GM19239 (cell line): ENCODE data around the gene TSKU.
"Not testable (repeated sequence)": the region's sequence is repeated elsewhere in the genome, so short reads cannot be mapped to it uniquely, and the experiment has no call there.

ENCODE experiments used
- DNase-seq: peaks from one replicate; pipeline ENCODE4 v3.0.0; 2011; ENCODE audit warnings: low spot score; ENCODE audit not compliant: insufficient read length
- FAIRE-seq: peaks from 2 replicates; lab custom pipeline; 2011; peaks lifted over from hg19 to GRCh38; lab: Jason Lieb, UNC

The TSKU gene

DNA sequence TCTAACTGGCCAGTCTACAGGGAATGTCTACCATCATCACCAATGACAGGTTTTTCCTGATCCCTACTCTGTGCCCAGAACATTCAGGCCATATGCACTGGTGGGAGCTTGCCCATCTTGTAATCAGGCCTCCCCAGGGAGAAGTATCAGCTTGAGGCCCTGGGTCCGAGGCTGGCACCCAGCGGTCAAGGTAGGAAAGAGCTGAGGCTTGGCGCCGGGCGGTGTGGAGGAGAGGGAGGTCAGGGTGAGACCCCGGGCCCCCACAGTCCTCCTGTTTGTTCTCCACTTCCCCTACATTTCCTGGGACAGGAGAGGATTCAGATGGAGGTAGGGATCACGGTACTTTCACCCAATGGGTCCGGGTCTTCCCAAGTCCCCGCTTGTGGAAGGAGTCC, 15.5 kb downstream of the TSKU start:
- DNase-seq: no peak
- no peak for FAIRE-seq

DNA sequence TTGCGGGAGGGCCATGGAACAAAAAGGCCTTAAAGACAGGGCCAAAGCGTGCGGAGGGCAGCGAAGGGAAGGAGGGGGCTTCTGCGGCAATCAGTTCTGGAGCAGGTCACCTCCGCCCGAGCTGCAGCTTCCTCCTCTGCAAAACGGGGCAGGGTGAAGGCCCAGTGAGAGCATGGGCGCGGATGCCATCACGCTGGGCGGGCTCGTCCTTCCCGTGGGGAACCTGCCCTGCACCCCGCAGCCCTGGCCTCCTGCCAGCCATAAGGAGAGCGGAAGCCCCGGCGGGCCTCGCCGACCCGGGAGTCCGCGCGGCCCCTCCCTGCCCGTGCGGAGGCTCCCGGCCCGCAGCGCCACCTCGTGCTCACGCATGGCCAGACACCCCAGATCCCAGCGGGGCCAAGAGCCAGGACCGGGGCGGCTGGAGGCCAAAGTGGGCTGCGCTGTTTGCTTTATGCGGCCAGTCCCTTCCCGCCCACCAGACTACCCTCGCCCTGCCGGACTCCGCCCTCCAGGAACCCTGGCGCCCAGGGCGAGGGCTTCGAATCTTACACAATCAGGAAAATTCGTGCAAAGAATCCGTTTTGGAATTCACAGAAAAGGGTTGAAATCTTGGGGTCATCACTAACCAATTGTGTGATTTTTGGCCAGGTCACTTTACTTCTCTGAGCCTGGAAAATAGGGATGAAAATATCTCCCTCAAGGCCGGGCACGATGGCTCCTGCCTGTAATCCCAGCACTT, 16.1 kb downstream of the TSKU start:
- DNase-seq (peak; percentile 83), FAIRE-seq (peak; percentile 74)

DNA sequence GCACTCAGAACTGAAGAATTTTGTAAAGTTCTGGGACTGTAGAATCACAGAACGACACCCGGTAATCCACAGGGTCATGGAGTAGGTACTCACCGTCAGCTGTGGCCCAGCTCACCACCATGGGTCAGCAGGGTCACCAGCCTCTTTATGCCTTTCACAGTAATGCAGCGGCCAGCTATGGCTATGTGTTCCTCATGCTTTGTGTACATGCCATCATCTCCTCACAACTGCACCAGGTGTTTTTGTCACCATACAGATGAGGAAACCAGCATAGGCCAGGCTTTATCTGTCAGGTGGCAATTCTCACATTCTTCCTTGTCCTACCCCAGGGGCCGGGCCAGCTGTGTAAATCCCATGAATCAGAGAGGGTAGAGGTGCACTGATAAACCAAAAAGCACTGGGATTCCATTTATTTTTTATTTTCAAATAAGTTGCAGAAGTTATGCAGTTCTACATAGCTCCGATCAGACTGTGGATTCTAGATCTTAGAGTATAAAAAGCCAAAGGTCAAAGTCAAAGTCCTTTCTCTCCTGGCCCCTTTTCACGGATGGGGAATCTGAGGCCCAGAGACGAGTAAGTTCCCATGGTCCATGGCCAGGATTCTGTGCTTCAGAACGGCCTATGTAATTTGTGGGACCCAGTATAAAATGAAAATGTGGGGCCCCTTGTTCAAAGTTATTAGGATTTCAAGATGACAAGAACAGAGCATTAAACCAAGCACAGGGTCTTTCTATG, 17.5 kb downstream of the TSKU start:
- no peak for FAIRE-seq
- DNase-seq: no peak

DNA sequence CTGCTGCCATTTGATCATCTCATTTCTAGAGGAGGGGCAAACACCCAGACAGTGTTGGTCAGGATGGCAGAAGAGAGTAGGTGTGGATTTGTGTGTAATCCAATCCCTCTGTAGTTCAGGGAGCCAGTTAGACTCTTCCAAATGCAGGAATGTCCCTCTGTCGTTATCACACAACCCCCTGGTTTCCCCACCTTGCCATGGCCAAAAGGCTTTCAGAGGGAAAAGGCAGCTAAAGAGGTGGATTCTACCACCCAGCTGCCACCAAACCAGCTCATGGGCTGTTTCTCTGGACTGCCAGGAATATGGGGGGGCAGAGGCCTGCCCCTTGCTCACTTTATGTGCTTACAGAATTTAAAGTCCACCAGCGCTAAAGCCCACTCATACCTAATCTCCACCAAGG, 18.1 kb downstream of the TSKU start:
- FAIRE-seq: no peak
- DNase-seq: no peak

DNA sequence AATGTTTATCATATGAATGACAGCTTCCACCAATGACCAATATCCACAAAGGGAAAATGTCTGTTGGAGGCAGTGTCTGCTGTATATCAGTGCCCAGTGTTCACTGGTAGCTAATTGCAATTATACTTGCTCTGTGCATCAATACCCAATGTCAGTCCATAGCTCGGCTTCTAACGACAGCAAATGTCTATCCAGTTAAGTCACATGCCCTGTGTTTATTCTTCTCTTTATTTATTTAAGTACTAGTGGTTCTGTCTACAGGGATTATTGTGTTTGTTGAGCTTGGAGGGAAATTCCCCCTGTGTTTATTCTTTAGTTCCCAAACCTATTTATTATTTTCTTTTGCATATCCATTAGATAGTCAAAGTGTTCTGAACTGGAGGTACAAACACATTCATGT, 18.6 kb downstream of the TSKU start:
- no peak for FAIRE-seq
- no peak for DNase-seq

DNA sequence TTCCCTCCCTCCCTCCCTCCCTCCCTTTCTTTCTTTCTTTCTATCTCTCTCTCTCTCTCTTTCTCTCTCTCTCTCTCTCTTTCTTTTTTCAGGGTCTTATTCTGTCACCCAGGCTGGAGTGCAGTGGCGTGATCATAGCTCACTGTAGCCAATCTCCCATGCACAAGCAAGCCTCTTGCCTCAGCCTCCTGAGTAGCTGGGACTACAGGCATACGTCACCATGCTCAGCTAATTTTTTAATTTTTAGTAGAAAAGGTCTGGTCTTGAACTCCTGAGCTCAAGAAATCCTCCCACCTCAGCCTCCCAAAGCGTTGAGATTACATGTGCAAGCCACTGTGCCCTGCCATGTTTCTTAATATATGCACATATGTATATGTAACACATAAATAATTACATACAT, 19.0 kb downstream of the TSKU start:
- FAIRE-seq: no peak

DNA sequence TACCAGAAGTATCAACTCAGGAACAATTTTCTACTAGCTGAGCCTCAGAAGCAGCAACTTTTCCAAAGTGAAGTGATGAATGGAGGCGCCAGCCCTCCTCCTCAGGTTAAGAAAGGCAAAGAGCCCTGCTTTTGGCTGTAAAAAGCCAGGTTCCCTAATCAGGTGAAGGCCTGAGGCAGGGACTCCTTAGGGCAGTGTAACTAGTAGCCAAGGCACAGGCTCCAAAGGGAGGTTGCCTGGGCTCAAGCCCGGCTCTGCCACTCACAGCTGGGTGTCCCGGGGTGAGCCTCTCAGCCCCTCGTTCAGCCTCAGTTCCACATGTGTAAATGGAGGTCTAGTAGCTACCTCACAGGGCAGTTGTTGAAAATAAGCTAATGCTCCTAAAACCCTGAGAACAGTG, 19.5 kb downstream of the TSKU start:
- FAIRE-seq (no peak), DNase-seq (no peak)

More for the DNA sequence above, 19.0 kb downstream of the TSKU start:
- DNase-seq: no peak

DNA sequence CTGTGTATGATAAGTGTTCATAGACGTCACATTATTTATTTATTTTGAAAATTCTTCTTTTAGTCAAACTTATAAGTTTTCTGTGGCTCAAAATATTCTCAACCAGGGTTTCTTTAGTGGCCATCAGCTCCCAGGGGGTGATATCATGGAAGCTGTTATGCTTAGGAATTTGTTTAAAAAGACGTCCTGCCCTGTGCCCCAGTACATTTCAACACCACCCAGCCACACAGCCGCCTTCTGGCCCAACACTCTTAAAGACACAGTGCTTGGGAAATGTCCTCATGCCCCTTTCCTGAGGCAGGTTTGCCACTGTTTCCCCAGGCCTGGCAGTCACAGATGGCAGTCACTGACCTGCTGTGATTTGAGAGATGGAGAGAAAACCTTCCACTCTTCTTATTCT, 19.9 kb downstream of the TSKU start:
- FAIRE-seq (no peak), DNase-seq (no peak)

DNA sequence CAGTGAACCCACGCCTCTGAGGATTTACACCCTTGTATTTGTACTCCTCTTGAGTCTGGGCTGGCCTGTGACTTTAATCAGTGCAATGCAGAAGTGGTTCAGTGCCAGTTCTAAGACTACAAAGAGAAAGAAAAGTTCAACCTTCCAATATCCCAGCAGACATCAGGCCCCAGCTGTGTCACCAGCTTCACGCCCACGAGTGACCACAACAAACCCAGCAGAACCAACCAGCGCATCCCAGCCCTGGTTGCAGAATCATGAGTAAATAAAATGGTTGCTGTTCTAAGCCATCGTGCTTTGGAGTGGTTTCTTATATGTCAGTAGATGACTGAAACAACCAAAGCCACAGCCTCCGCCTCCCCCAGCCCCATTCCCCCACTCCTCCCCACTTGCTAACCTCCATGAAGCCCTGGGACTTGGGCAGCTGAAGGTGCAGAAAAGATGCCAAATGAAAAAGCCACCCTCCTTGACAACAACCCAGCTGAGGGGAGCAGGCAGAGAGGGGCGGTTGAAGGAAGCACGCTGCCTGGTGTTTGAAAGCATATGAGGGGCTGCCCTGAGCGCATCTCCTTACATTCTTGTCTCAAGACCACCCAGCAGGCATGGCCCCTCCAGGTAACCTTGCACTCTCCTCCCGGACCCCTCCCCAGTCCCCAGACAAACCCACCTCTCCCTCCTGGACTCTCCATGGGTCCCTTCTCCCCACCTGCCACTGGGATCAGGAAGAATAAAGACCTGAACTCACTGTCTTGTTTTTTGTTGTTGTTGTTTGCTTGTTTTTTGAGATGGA, 20.9 kb downstream of the TSKU start:
- DNase-seq (no peak), FAIRE-seq (no peak)

DNA sequence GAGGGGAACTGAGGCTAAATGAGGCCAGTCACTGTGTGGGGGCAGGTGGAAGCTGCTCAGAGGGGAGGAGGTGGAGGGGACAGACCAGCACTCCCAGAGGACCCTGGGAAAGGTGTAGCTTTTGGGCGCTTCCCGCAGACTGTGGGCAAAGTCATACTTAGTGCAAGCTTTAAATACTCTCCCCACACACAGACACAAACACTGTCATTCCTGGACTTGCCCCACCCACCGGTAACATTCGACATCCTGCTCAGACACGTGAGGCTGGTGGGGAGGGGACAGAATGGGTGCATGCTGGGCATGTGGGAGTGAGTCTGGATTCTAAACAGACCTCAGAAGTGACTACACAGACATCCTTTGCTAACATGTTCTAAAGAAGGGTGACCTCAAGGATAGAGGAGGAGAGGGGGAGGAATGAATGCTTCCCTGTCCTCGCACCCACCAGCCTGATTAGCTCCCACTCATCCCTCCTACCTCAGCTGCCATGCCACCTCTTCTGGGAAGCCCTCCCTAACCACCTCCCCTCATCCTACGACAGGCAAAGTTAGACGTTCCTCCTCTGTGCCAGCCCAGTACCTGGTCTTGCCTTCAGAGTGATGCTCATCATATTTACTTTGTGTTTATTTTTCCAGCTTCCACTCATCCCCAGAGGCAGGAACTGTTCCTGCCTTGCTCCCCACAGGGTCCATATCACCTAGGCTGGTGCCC, 22.2 kb downstream of the TSKU start:
- no peak for DNase-seq

DNA sequence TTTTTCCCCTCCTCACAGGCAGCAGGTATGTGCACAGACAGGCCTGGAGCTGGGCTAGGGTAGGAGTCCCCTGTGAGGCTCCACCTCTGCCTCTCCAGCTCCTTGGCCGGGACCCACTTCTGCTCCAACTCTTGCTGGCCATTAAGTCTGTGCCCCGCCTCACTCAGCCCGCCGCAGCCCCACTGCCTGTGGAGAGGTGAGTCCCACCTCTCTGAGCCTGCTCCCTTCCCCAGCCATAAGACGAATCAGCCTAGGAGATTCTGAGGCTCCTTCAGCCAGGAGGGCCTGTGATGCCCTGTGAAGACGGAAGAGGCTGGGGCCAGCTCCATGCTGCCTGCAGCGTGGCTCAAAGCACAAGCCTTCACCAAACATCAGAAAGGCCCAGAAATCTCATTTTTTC, 23.0 kb downstream of the TSKU start:
- DNase-seq (no peak), FAIRE-seq (no peak)

More for the DNA sequence above, 22.2 kb downstream of the TSKU start:
- FAIRE-seq: no peak

DNA sequence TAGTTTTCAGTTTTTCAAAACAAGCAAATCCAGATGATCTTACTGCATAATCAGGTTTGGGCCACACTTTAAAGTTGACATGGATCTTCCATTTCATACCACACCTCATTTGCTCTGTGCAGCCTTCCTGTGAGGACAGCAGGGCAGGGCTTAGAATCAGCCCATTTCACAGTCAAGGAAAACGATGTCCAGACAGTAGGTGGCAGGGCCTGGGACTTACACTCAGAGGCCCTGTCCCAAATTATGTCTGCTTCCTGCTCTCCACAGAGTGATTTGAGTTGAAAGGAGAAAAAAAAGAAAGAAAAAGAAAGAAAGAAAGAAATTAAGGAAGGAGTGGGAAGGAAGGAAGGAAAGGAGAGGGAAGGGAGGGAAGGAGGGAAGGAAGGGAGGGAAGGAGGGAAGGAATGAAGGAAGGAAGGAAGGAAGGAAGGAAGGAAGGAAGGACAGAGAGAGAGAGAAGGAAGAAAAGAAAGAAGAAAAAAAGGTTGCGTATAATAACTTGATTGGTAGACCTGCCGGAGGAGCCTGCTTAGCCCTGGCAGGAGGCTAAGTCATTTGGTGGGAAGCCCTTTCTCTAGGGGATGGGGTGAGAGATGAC, 23.6 kb downstream of the TSKU start:
- FAIRE-seq (no peak), DNase-seq (no peak)

DNA sequence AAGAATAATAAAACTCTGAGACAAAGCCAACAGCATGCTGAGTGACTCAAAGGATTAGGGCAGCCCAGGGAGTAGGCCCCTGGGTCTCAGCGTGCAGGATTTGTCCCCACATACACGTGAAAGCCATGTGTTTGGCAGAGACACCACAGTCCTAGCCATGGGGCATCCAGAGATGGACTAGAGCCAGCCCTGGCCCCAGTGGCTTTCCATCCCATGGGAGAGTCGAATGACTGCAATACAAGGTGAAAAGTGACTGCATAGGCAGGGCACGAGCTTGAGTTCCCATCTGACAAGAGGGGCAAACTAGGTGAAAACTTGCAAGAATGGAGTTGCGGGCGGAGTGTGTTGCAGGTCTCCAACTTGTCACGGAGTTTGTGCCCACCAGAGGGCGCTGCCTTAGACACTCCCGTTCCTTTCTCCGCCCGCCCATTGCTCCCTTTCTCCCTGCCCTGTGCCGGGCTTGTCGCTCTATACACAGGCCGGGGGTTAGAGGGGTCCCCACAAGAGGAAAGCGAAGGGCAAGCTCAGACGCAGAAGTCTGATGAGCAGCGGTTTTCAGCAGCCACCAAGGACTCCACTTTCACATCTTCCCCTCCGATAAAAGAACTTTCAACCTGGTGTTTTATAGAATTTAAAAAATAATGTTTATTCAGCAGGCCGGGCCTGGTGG, 24.2 kb downstream of the TSKU start:
- FAIRE-seq: peak; percentile 59
- peak; percentile 61 for DNase-seq

DNA sequence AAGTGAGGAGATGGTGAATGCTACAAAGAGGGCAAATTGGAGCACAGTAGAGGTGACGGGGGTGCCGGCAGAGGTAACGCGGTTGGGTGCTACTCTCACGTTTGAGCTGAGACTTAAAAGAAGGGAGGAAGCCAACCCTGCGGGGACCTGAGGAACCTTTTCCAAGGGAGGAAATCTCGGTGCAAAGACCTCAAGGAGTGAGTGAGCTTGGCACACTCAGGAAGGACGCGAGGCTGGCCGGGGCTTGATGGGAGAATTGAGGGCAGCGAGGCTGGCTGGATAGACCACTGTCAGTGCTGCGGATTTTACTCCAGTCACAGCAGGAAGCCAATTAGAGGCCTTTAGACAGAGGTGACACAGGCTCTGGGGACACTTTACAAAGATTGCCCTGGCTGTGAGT, 25.0 kb downstream of the TSKU start:
- FAIRE-seq: no peak

DNA sequence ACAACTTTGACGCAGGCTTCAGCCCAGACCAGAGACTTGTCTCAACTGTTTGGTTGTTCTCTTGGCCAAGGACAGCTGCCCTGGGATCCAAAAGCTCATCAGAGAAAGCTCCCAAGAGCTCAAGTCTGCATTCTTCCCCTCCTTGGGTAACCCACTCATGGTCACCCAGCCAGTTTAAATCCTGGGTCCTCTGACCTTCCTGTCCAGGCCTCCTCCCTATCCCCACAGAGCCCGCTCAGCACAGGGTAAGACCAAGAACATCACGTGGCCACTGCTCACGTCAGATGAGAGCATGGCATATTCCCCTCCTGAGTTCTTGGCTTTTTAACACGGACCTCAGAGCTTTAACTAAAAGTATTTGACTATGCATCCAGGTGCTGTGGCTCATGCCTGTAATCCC, 25.8 kb downstream of the TSKU start:
- FAIRE-seq (no peak), DNase-seq (no peak)

More for the DNA sequence above, 25.0 kb downstream of the TSKU start:
- no peak for DNase-seq

DNA sequence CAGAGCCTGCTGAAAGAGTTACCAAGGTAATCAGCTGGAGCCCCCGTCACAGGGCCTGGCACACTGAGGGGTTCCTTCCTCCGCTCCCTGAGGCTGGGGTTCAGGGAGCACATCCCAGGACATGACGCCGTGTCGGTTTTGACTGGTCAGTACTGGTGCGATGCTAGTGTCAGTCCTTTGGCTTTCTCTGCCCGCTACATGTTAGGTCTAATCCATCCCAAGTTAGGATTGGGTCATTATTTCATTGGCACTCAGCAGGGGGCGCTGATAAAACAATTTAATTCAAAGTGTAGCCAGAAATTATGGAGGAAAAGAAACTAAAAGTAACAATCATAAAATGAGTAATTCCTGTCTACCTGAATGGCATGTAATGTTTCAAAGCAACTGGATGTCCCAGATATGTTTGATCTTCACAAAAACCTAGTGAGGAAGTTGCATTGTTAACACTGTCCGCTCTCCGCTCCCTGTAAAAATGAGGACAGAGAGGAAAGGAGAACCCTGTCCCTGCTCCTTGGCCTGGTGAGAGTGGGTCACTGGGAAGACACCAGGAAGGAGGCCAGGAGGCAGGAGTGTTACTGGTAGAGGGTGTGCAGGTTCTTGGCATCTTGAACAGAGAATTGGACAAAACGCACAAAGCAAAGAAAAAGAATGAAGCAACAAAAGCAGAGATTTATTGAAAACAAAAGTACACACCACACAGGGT, 27.1 kb downstream of the TSKU start:
- FAIRE-seq: no peak
- no peak for DNase-seq

DNA sequence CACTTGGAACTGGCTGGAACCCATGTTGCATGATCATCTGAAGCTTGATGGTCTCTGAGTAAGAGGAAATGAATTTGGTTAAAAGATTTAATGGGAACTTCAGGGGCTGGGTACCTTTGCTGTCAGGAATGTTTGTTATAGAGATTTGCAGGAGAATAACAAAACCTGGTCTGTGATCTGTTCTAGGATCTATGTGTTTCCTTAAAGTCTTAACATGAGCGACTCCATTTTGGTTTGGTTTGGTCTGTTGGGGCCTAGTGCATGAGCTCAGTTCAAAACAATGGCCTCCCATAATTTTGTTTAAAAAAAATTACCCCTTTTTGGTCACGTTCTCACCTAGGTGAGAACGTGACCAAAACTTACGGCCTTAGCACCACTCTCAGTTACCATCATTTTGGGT, 28.1 kb downstream of the TSKU start:
- no peak for FAIRE-seq
- no peak for DNase-seq

DNA sequence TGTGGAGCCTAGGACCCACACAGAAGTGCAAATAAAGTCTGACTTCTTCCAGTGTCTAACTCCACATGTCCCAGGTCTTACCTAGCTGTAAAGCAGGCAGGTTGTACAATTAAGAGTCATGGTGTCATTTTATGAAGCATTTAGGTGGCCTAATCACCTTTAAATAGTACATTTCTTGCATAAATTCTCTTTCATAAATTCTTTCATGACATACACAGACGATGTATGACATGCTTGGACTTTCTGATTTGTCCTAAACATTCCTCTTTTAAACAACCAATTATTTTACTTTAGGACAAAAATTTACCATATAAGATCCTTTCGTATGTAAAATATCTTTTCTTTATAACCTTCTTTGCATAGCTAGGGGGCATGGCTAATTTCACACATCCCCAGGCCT, 31.3 kb downstream of the TSKU start:
- FAIRE-seq: no peak
- DNase-seq: no peak

DNA sequence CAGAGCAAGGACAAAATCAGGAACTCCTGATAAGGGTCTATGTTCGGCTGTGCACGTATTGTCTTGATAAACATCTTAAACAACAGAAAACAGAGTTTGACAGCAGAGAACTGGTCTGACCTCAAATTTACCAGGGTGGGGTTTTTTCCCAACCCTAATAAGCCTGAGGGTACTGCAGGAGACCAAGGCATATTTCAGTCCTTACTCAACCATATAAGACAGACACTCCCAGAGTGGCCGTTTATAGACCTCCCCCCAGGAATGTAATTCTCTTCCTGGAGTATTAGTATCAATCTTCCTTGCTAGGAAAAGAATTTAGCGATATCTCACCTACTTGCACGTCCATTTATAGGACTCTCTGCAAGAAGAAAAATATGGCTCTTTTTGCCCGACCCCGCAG, 32.5 kb downstream of the TSKU start:
- not testable (repeated sequence) for DNase-seq, FAIRE-seq
